GM21360 (cell line): Measurements from ENCODE around the gene LCMT1.
"Not testable (repeated sequence)": the region's sequence is repeated elsewhere in the genome, so short reads cannot be mapped to it uniquely, and the experiment has no call there.

ENCODE experiments used
- ATAC-seq: cut with Tn5 transposase; IDR thresholded peaks from one replicate; pipeline ENCODE4 v1.9.1; 2021; ENCODE audit warnings: mild to moderate bottlenecking, moderate library complexity; ENCODE audit not compliant: unreplicated experiment

LCMT1 gene

DNA sequence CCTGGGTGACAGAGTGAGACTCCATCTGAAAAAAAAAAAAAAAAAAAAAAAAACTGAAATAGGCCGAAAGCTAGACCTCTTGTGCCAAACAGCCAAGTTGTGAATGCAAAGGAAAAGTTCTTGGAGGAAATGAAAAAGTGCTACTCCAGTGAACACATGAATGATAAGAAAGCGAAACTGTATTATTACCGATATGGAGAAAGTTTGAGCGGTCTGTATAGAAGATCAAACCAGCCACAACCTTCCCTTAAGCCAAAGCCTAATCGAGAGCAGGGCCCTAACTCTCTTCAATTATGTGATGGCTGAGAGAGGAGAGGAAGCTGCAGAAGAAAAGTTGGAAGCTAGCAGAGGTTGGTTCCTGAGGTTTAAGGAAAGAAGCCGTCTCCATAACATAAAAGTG, 69.7 kb downstream of the LCMT1 start:
- ATAC-seq: not testable (repeated sequence)

DNA sequence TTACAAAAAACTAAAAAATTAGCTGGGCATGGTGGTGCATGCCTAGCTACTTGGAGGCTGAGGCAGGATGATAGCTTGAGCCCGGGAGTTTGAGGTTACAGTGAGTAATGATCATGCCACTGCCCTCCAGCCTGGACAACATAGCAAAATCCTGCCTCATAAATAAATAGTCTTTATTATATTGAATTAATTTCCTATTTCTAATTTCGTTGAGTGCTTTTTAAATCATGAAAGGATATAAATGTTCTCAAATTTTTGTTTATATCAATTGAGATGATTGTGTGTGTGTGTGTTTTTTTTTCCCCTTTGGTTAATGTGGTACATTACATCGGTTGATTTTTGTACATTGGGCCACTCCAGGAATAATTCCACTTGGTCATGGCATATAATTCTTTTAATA, 73.2 kb downstream of the LCMT1 start:
- no peak for ATAC-seq

DNA sequence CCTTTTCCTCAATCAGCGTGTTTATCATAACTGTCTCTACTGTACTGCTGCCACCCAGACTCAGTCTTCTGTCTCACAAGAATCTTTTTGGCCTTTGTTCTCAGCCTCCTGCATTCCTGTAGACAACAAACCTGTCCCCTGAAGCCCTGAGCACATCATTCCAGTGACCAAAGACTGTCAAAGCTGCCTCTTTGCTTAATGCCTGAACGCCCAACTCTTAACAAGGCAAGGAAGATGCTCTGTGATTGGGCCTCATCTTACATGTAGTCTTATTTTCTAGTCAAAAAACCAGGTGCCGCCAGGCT, 75.9 kb downstream of the LCMT1 start:
- no peak for ATAC-seq

DNA sequence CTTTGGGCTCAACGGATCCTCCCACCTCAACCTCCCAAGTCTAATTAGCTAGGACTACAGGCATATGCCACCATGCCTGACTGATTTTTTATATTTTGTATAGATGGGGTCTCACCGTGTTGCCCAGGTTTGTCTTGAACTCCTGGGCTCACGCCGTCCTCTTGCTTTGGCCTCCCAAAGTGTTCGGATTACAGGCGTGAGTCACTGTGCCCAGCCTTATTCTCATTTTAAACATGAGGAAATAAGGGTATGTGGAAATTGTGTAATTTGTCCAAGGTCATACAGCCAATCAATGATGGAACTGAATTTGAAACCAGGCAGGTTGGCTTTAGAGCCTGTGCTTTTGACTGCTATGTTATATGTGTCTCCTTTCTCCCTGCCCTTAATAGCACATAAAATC, 77.8 kb downstream of the LCMT1 start:
- ATAC-seq: no peak

DNA sequence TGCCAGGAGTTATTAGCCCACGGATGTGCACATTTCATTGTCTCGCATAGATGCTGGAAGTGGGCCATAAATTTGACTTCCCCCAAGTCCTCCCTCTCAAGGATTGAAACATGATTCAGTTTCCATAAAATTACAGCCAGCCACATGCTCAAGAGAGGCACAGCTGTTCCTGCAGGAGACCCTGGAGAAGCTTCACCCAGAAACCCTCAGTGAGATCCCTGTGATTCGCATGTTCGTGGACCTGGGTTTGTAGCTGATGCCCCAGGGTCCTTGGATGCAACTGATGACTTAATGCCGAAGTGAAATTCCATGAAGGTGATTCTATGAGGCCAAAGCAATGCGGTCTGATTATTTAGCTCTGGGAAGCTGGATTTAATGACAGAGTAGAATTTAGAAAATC, 80.6 kb downstream of the LCMT1 start:
- ATAC-seq: no peak

DNA sequence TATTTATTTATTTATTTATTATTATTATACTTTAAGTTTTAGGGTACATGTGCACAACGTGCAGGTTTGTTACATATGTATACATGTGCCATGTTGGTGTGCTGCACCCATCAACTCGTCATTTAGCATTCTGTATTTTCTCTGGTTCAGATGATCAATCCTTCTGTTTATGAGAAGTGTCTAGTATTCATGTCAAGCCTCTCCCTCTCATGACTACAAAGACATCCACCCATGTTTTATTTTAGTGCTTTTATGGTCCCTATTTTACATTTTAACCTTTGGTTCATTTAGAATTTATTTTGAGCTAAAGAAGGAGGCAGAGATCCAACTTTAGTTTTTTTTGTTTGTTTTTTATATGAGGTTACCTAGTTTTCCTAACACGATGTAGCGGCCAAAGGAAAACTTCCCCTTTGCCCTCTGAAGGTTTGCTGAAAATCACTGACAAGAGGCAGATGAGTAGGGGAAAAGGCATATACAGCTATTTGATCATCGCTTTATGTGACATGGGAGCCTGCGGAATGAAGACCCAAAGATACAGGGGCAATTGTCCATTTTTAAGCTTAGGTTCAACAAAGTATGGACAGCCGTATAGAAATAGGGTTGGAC, 82.8 kb downstream of the LCMT1 start:
- ATAC-seq: no peak

DNA sequence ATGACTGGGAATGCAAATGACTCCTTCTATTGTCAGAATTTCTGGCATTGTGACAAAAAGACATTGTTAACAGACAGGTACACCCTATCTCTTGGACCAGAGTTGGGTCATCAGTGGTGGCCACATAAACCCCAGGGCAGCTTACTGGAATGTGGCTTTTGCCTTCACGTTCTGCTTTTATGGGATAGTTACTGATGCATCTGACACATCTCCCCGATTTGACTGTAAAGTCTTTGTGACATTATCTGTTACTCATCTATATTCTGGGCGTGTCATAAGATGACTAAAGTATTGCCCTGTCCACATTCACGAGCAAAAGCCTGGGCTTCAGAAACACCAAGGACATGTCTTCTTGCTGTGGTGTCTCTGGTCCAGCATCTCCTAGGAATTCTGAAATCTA, 86.5 kb downstream of the LCMT1 start:
- no peak for ATAC-seq

DNA sequence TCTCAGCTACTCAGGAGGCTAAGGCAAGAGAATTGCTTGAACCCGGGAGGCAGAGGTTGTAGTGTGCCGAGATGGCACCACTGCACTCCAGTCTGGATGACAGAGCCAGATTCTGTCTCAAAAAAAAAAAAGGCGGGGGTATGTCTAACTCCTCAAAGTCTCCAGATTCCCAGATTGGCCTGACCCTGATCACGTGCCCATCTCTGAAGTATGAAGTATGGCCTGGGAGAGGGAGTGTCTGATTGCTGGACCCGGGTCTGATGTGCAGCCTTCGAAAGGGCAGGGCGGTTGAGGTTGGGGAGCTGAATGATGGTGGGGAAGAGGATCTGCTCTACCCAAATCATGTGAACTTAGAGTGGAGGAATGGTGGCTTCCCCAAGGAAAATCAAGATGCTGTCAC, 87.9 kb downstream of the LCMT1 start:
- no peak for ATAC-seq

DNA sequence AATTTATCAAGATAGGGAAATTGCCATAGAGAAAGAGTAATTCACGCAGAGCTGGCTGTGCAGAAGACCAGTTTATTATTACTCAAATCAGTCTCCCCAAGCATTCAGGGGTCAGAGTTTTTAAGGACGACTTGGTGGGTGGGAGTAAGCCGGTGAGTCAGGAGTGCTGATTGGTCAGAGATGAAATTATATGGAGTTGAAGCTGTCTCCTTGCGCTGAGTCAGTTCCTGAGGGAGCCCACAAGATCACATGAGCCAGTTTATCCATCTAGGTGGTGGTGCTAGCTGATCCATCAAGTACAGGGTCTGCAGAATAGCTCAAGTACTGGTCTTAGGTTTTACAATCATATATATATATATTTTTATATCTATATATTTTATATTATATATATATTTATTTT, 99.2 kb downstream of the LCMT1 start:
- no peak for ATAC-seq

DNA sequence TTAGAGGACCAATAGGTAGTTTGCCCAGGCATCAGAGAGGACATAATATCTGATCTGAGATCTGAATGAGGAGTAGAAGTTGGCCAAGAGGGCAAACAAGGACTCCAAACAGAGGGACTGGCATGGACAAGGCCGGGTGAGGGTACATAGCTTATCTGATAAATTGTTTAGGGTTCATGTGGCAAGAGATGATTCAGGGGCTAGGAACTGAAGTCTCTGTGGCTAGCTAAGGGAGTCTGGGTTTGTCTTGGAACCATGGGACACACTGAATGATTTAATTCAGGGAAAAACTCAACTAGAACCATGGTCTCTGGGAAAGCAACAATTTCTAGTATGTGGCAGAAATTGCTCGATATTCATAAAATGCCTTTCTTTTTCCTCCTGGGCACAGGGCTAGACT, 101.1 kb downstream of the LCMT1 start:
- ATAC-seq: no peak

DNA sequence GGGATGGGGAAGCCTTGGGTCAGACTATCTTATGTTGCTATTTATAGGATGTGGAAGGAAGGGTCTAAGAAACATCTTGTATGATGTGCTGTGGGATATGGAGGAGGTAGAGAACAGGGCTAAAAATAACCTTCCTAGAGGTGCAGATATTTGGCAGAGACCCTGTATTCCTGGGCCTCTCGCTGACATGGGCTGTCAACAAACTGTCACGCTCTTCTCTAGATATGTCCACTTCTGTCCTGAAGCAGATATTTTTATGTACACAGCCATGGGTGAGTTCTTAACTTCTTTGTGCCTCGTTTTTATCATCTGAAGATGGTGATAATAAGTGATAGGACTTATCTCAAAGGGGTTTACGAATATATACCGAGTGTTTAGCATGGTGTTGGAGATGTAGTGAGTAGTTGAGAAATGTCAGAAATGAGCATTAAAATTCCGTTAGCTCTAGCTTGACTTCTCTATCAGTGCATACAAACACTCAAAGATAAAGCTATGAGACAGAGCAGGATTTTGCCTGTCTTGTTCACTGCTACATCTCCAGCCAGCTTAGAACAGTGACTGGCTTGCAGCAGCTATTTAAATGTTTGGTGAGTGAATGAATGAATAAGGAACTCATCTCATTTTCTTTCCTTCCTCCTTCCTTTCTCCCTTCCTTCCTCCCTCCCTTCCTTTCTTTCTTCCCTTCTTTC, 102.3 kb downstream of the LCMT1 start:
- ATAC-seq: no peak

DNA sequence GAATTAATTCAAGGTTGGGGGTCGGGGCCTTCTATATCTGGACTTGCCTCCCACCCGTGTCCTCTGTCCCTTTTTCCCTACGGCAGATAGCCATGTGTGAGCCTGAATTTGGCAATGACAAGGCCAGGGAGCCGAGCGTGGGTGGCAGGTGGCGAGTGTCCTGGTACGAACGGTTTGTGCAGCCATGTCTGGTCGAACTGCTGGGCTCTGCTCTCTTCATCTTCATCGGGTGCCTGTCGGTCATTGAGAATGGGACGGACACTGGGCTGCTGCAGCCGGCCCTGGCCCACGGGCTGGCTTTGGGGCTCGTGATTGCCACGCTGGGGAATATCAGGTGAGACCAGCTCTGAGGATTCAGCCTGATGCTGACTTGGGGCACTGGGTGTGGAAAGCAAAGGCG, 105.6 kb downstream of the LCMT1 start:
- no peak for ATAC-seq

DNA sequence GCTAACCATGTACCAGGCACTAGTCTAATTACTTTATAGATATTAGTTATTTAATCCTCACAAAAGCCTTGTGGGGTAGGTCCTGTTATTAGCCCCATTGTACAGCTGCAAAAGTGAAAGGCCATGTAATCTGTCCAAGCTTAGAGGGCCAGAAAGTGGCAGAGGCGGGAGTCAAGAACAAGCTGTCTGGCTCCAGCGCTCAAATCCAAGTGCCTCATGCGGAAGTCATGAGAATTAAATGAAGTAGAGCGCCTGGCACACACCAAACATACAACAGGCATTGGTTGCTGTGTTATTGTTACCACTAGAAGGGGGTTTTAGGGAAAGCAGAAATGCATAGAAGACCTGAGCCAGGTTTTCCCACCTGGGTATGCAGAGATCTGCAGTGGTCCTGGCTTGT, 106.4 kb downstream of the LCMT1 start:
- ATAC-seq: no peak

DNA sequence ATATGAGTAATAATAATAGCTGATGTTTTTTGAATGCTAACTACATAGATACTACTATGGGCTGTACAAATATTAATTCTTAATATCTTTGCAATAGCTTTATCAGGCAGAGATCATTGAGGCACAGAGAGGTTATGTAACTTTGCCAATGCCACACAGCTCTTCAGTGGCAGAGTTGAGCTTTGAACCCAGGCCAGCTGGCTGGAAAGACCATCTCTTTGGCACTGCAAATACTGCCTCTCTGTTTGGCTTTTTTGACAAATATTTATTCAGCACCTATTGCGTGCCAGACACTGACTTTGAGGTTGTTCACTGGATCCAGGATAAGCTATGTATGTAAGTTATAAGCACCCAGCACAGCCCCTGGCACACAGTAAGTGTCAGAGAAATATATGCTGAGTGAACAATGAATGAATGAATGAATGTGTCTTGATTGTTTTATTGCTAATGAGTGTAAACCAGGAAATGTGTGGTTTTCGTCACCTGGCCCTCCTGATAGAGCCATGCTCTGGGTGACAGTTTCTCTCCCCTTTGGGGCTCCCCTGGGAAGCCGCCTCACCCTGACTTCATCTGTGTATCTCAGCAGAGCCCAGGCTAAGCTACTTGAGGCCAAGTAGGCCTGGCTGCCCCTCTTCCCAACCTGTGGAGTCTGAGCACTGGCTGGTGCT, 107.7 kb downstream of the LCMT1 start:
- no peak for ATAC-seq

DNA sequence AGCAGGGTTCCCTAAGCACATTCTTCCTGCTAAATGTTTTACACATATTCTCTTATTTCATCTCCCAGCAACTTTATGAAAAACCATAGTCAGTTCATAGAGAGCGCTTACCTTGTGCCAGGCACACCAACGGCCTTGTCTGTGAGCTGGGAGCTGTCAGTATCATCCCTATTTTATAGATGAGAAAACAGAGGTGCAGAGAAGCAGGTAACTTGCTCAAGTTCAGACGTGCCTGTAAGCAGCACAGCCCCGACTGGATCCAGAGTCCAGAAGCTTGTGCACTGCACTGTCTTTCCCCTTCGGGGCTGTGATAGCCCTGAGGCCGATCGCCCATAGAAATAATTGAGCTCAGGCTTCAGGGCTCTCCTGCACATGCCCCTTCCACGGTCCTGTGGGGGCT, 111.4 kb downstream of the LCMT1 start:
- ATAC-seq: no peak

DNA sequence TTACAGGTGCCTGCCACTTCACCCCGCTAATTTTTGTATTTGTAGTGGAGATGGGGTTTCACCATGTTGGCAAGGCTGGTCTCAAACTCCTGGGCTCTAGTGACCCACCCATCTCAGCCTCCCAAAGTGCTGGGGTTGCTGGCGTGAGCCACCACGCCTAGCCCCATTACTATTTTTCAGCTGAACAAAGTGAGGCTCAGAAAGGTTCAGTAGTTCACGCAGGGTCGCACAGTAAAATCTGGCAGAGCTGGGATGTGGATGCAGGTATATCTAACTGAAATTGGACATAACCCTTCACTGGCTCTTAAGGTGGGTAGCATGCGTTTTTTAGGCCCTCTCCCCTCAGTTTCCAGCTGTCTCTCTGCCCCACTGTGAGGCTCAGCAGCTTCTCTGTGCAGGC, 112.4 kb downstream of the LCMT1 start:
- ATAC-seq: no peak

DNA sequence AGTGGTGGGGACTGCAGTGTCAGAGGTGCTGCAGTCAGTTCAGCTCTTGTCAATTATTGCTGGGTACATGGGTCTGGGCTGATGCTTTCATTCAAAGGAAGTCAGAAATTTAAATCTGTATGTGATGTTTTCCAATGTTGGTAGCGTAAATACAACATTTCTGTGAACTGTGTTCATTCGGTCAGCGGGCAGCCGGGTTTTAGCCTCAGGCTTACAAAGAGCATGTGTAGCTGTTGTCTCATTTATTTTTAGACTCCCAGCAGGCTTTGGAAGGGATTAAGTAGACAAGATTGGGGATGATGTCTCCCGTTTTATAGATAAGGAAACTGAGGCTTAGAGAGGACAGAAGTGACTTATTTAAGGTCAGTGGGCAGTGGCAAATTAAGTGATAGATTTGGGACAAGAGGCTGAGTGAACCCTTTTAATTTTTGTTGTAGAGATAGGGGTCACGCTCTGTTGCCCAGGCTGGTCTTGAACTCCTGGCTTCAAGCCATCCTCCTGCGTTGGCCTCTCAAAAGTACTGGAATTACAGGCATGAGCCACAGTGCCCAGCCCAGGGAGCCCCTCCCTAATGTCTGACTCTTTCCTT, 113.3 kb downstream of the LCMT1 start:
- ATAC-seq: no peak
